Measurements from ENCODE around the gene KLK10. TPM values are rescaled to one million over a fixed set of nuclear protein-coding genes. Genes with fewer than 3 reads are reported as not detected.

Gene KLK10
- total RNA-seq, 2 experiments from 2014 or later: not detected

- H3K4me3 ChIP-seq (ENCODE audit: low read length): no peak within 1 kb of the TSS
- no peaks in the 10 kb centered on the region for H3K36me3 ChIP-seq (ENCODE audit: insufficient read depth, low read length)
- CTCF ChIA-PET: no interaction called here
- H3K4me1 ChIP-seq (ENCODE audit: insufficient read depth, low read length): no peaks in the 10 kb centered on the region
- ATAC-seq (ENCODE audit: poor library complexity): no peak
- H3K9me3 ChIP-seq (ENCODE audit: control insufficient read depth in 1 of 2, insufficient read depth in 1 of 2, low read length in 2 of 2): peaks cover 0 to 8% of the 10 kb centered on the region in 2 experiments
- no peak within 1 kb of the TSS for H3K27ac ChIP-seq (ENCODE audit: low read depth in 1 of 2, low read length in 2 of 2)
- H3K36me3 Mint-ChIP-seq (ENCODE audit: low read depth): no peaks in the 10 kb centered on the region
- POLR2A ChIA-PET: interaction anchor here (0.6 kb wide), 1 partner anchor 632 kb away, joined by 4 read pairs; no protein-coding TSS in a partner anchor
- no peak within 1 kb of the TSS for H3K4me3 Mint-ChIP-seq
- intact Hi-C loops (cut with DNase I, micrococcal nuclease): no loop called here
- no peaks in the 10 kb centered on the region for H3K4me1 Mint-ChIP-seq (ENCODE audit: low read depth)
- DNase-seq: no peak
- no peak within 1 kb of the TSS for H3K27ac Mint-ChIP-seq
- H3K27me3 Mint-ChIP-seq: peaks cover 64% of the 10 kb centered on the region
- H3K9me3 Mint-ChIP-seq: no peaks in the 10 kb centered on the region
- TF ChIP-seq CTCF (IDR thresholded peaks at IDR 0.05): no peak
- peaks cover 3 to 31% of the 10 kb centered on the region in 2 experiments for H3K27me3 ChIP-seq (ENCODE audit: control insufficient read depth in 1 of 2, insufficient read depth in 2 of 2, low read length in 2 of 2)
These were observed 35.8 kb downstream of the KLK10 start, which contains the start of gene KLK7 for GRCh38 chr19:50983625-50984292. TSS of gene KLK7 (minus strand) at chr19:50983917. CDS start at chr19:50982399, 1,518 bp downstream.

GRCh38 chr19:50982186-50982585 is 37.3 kb downstream of the KLK10 start:
- Histone ChIP-seq H3K27me3 (ENCODE audit: control insufficient read depth in 1 of 2, insufficient read depth in 2 of 2, low read length in 2 of 2) (peaks cover 3 to 38% of the 10 kb centered on the region in 2 experiments), H3K9me3 (ENCODE audit: control insufficient read depth in 1 of 2, insufficient read depth in 1 of 2, low read length in 2 of 2) (peaks cover 0 to 8% of the 10 kb centered on the region in 2 experiments), H3K27ac (ENCODE audit: low read depth in 1 of 2, low read length in 2 of 2) (no peak overlapping the region), H3K36me3 (ENCODE audit: insufficient read depth, low read length) (no peaks in the 10 kb centered on the region), H3K4me3 (ENCODE audit: low read length) (no peak overlapping the region), H3K4me1 (ENCODE audit: insufficient read depth, low read length) (no peaks in the 10 kb centered on the region)
- H3K4me1 Mint-ChIP-seq (ENCODE audit: low read depth): no peaks in the 10 kb centered on the region
- H3K9me3 Mint-ChIP-seq: no peaks in the 10 kb centered on the region
- H3K4me3 Mint-ChIP-seq: no peak overlapping the region
- H3K36me3 Mint-ChIP-seq (ENCODE audit: low read depth): no peaks in the 10 kb centered on the region
- TF ChIP-seq CTCF (IDR thresholded peaks at IDR 0.05): no peak
- DNase-seq (no peak), ATAC-seq (ENCODE audit: poor library complexity) (no peak)
- peaks cover 64% of the 10 kb centered on the region for H3K27me3 Mint-ChIP-seq
- intact Hi-C loops (cut with DNase I, micrococcal nuclease): no loop called here
- no peak overlapping the region for H3K27ac Mint-ChIP-seq
- CTCF ChIA-PET: no interaction called here
- POLR2A ChIA-PET: no interaction called here

GRCh38 chr19:50981587-50982146 is 37.8 kb downstream of the KLK10 start:
- H3K4me1 ChIP-seq (ENCODE audit: insufficient read depth, low read length): no peaks in the 10 kb centered on the region
- no peak overlapping the region for H3K27ac ChIP-seq (ENCODE audit: low read depth in 1 of 2, low read length in 2 of 2)
- H3K9me3 ChIP-seq (ENCODE audit: control insufficient read depth in 1 of 2, insufficient read depth in 1 of 2, low read length in 2 of 2): peaks cover 0 to 8% of the 10 kb centered on the region in 2 experiments
- H3K36me3 ChIP-seq (ENCODE audit: insufficient read depth, low read length): no peaks in the 10 kb centered on the region
- H3K4me1 Mint-ChIP-seq (ENCODE audit: low read depth): no peaks in the 10 kb centered on the region
- no peak for TF ChIP-seq CTCF (IDR thresholded peaks at IDR 0.05)
- DNase-seq (no peak), ATAC-seq (ENCODE audit: poor library complexity) (no peak)
- CTCF ChIA-PET: no interaction called here
- no peak overlapping the region for H3K4me3 Mint-ChIP-seq
- POLR2A ChIA-PET: no interaction called here
- H3K27me3 ChIP-seq (ENCODE audit: control insufficient read depth in 1 of 2, insufficient read depth in 2 of 2, low read length in 2 of 2): peaks cover 3 to 35% of the 10 kb centered on the region in 2 experiments
- H3K9me3 Mint-ChIP-seq: no peaks in the 10 kb centered on the region
- intact Hi-C loops (cut with DNase I, micrococcal nuclease): no loop called here
- no peaks in the 10 kb centered on the region for H3K36me3 Mint-ChIP-seq (ENCODE audit: low read depth)
- H3K27ac Mint-ChIP-seq: no peak overlapping the region
- H3K4me3 ChIP-seq (ENCODE audit: low read length): no peak overlapping the region
- H3K27me3 Mint-ChIP-seq: peaks cover 66% of the 10 kb centered on the region
